Ovary (tissue), 9 donors: ENCODE results near the gene OR9A2. TPM values are rescaled to one million over a fixed set of nuclear protein-coding genes. Genes with fewer than 3 reads are reported as not detected.

Source experiments
- DNase-seq, 5 donors: peaks; one replicate each; pipeline ENCODE4 v3.0.0-alpha.2; 2019 to 2020
- H3K27ac ChIP-seq, 2 donors: fragments of 200-600 bp; one replicate each; pipeline versions ENCODE4 v1.5.1 to v1.8.0; 2019 to 2022
- H3K27me3 ChIP-seq: fragments of 200-600 bp; one replicate; pipeline ENCODE4 v1.8.0; 2022
- H3K36me3 ChIP-seq: fragments of 200-600 bp; sonication (generic); one replicate; pipeline ENCODE4 v1.5.1; 2019
- H3K4me1 ChIP-seq: one replicate; pipeline ENCODE4 v1.8.1; 2013; ENCODE audit warnings: mild to moderate bottlenecking, moderate library complexity; ENCODE audit not compliant: insufficient read depth
- H3K4me3 ChIP-seq: fragments of 200-600 bp; sonication (generic); one replicate; pipeline ENCODE4 v1.5.1; 2017
- H3K9me3 ChIP-seq, 2 donors: fragments of 200-600 bp in 1 of 2; sonication (generic) in 1 of 2; one replicate each; pipeline versions ENCODE4 v1.5.1 to v1.8.1; 2013 to 2019; ENCODE audit warnings: mild to moderate bottlenecking in 1 of 2, moderate library complexity in 1 of 2
- CTCF ChIP-seq, 3 donors: fragments of 450-650 bp in 2 of 3; fragments of 200-600 bp in 1 of 3; IDR thresholded peaks; one replicate each; pipeline versions ENCODE4 v1.5.1 to v1.8.0; 2016 to 2022; ENCODE audit warnings: antibody characterized with exemption in 3 of 3, mild to moderate bottlenecking in 1 of 3
- EP300 ChIP-seq: sonication (generic); formaldehyde crosslinking; IDR thresholded peaks from one replicate; pipeline ENCODE4 v1.6.1; 2017; ENCODE audit warnings: antibody characterized with exemption
- POLR2A ChIP-seq: fragments of 450-650 bp; IDR thresholded peaks from one replicate; pipeline ENCODE4 v1.6.1; 2017; ENCODE audit warnings: antibody characterized with exemption, mild to moderate bottlenecking, moderate library complexity
- whole genome bisulfite sequencing, 3 donors: extraction: QIAGEN DNeasy Blood & Tissue Kit in 1 of 3; methylation state at CpG; one replicate each; pipeline versions ENCODE4 v1.1.5 to v1.1.7; 2013 to 2017; 5-methylcytosine and 5-hydroxymethylcytosine counted together
- intact Hi-C, 4 donors: fragments of 100-400 bp; cut with DNase I; formaldehyde crosslinking; loops; one replicate each; pipeline versions ENCODE4 v1.11.0 to v1.15.1; 2022 to 2023
- polyA plus RNA-seq, 2 donors: library from polyadenylated mRNA; stranded (reverse); fragments of 200-250 nt in 1 of 2; fragments of 350-450 nt in 1 of 2; fragmentation: Illumina TruSeq in 1 of 2; extraction: RNeasy Lipid Tissue Mini Kit (QIAGEN cat#74804) in 1 of 2; gene quantifications; one replicate each; pipeline ENCODE4 v1.2.3, GENCODE V29; 2013 to 2014
- total RNA-seq, 7 donors: library from RNA; depleted of rRNA in 2 of 7; stranded (reverse); fragments of >200 nt in 2 of 7; fragmentation: NEBNext Ultra II Directional in 3 of 7; extraction: Animal tissue kit (Norgen Biotek cat#: 25700) in 3 of 7; gene quantifications; one replicate each; pipeline versions ENCODE4 v1.1.0 to v1.2.4, GENCODE V29; 2016 to 2023
- donor health status: DM: no; HTN: no; CAD: no; lungs with moderate emphysema.
- donor health status: DM: no; HTN: no; CAD: no.
- donor health status: Bipolar disorder and iron deficiency.
- donor health status: DM: yes; HTN: yes; CAD: no.
- donor health status: DM: no; HTN: no; CAD: no.
- donor health status: DM: yes; HTN: yes; CAD: no.

Gene OR9A2
- total and polyA plus RNA-seq, 9 donors, result 0.22 TPM; not detected in 7

DNA sequence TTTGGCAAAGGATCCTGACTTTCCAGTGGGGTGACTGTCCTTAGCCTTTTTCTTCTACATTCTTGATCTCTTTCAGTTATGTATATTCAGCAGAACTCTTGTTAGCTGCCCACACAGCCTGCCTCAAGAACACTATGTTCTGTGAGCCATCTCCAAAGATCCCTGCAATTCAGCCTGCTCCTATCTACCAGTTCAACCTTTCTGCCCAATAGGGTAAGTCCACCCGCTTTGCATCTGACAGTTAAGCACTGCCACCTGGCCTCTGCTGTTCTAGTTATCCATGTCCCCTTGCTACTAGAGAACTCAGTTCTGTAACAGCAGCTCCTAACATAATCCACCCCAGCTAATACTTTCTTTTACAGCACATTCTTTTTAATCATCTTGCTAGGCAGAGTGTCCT, 13.5 kb downstream of the OR9A2 start:
- intact Hi-C loops, result no loop called here
- TF ChIP-seq POLR2A, result no peak
- no peak for TF ChIP-seq EP300
- TF ChIP-seq CTCF (IDR thresholded peaks at IDR 0.05), result no peak

GRCh38 chr7:143012409-143012808, 14.5 kb downstream of the OR9A2 start:
- Histone ChIP-seq H3K4me3 (no peak overlapping the region), H3K27ac (no peak overlapping the region), H3K36me3 (no peaks in the 10 kb centered on the region), H3K27me3 (no peaks in the 10 kb centered on the region), H3K9me3 (no peaks in the 10 kb centered on the region), H3K4me1 (no peaks in the 10 kb centered on the region)
- no peak for DNase-seq
- TF ChIP-seq EP300 (no peak), POLR2A (no peak), CTCF (IDR thresholded peaks at IDR 0.05) (no peak)
- intact Hi-C loops, result no loop called here
- WGBS, 3 donors, result 96% methylated on average over 4 of the region's 4 CpGs

More for the DNA sequence above, 13.5 kb downstream of the OR9A2 start:
- Histone ChIP-seq H3K4me1 (no peaks in the 10 kb centered on the region), H3K36me3 (no peaks in the 10 kb centered on the region), H3K4me3 (no peak overlapping the region), H3K9me3 (no peaks in the 10 kb centered on the region), H3K27ac (no peak overlapping the region), H3K27me3 (no peaks in the 10 kb centered on the region)
- WGBS, 3 donors, result 9 to 27% (median 10%) methylated on average over 1 of the region's 1 CpG
- peak in 2 of 5 donors; percentile 14 to 42 for DNase-seq

DNA sequence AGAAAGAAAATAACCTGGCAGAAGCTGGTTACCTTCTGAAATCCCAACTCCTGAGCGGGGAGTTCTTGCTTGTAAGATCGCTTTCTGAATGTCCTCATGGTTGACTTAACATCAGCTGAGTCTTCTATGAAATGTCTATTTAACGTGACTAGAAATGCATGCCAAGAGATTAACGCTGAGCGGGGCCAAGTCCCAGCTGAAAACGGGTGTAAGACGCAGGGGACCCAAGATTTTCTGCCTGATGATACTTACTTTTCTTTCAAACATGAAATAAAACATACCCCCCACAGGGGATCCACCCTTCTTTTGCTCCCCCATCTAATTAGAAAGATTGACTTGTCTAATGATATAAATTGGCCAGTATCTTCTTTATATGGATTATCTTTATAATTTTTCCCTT, 14.9 kb downstream of the OR9A2 start:
- intact Hi-C loops, result no loop called here
- Histone ChIP-seq H3K4me3 (no peak overlapping the region), H3K4me1 (no peaks in the 10 kb centered on the region), H3K9me3 (no peaks in the 10 kb centered on the region), H3K27ac (no peak overlapping the region), H3K36me3 (no peaks in the 10 kb centered on the region), H3K27me3 (no peaks in the 10 kb centered on the region)
- no peak for TF ChIP-seq POLR2A
- no peak for TF ChIP-seq EP300
- no peak for TF ChIP-seq CTCF (IDR thresholded peaks at IDR 0.05)
- WGBS, 3 donors, result 90 to 93% (median 93%) methylated on average over 7 of the region's 7 CpGs
- DNase-seq, result no peak

DNA sequence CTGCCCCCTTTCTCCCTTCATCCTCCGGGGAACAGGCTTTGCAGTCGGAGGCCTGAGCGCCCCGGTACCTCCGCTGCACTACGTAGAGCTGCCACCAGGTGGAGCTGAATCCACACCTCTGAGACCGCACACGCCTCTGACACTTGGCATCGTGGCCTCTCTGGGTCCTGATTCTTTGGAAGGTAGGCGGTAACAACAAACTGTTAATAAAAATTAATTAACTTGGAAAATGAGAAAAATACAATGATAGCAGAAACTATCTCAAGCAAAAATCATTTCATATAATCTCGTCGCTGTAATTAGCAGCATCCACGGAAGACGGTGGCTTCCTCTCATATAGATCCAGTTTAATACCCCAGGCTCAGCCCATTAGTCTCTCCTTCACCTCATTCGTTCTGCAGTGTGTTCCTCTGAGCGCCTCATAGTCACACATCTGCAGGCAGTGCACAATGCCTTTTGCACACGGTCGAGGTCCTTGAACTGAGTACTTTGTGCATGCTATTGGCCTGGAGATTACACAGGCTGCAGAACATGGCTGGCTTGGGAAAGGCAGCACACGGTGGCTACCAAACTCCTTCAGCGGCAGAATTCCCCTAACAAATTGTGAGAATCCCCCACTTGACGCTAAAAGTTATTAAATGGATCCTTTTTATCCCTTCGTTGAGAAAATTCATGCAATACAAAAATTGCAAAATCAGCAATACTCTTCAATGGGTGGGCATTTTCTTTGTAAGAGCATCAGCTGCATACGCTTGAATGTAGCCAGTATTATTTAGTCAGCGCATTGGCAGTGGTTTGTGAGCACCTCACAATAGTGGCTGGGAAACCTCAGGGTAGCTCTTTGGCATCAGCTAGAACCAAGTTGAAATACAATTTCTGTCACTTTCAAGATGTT, 18.7 kb downstream of the OR9A2 start:
- intact Hi-C loops, result loop anchor here (5.0 to 10.0 kb wide), 5 partner anchors 153 to 209 kb away; partner anchors contain the start of gene EPHB6 (in 1 of the 4)
- no peaks in the 10 kb centered on the region for H3K36me3 ChIP-seq
- no peaks in the 10 kb centered on the region for H3K9me3 ChIP-seq
- TF ChIP-seq CTCF (IDR thresholded peaks at IDR 0.05), result peak; percentile 21 to 75 (median 42)
- no peak for TF ChIP-seq POLR2A
- no peak for TF ChIP-seq EP300
- WGBS, 3 donors, result 40 to 43% (median 41%) methylated on average over 24 of the region's 24 CpGs
- no peaks in the 10 kb centered on the region for H3K4me1 ChIP-seq
- no peaks in the 10 kb centered on the region for H3K27me3 ChIP-seq
- peak; percentile 31 to 83 (median 62) for DNase-seq
- no peak overlapping the region for H3K4me3 ChIP-seq
- H3K27ac ChIP-seq, result no peak overlapping the region
